HCT116 (cell line): Measurements from ENCODE around the gene GPX4. TPM values are rescaled to one million over a fixed set of nuclear protein-coding genes. Genes with fewer than 3 reads are reported as not detected.

ENCODE experiments used
- ATAC-seq: fragments of 200-7000 bp; cut with Tn5 transposase; 2 replicates; pipeline ENCODE4 v1.9.1; 2020; ENCODE audit warnings: mild to moderate bottlenecking, moderate library complexity
- BruUV-seq: library from RNA; stranded (reverse); fragments of 400-500 nt; replicated peaks from 2 replicates; lab custom pipeline; 2021; lab: Mats Ljungman, UMichigan
- CTCF ChIA-PET: fragments of 300-600 bp; sonication (Branson Sonifier 250); formaldehyde crosslinking; loops from one replicate; lab custom pipeline; 2021; ENCODE audit warnings: antibody characterized with exemption; lab: Charles Lee
- POLR2A ChIA-PET: fragments of 300-600, 350-600 bp; sonication (Branson Sonifier 250); formaldehyde crosslinking; loops from one replicate; lab custom pipeline; 2021; ENCODE audit warnings: antibody characterized with exemption; lab: Charles Lee
- RAD21 ChIA-PET, 2 experiments: fragments of 300-600 bp; sonication (Branson Sonifier 250); formaldehyde crosslinking; loops; one replicate each; lab custom pipeline; 2023; ENCODE audit warnings: low total read pairs in 2 of 2; ENCODE audit not compliant: uncharacterized antibody in 2 of 2, unreplicated experiment in 2 of 2, low non-redundant PET in 1 of 2; lab: Charles Lee
- DNase-seq: peaks from one replicate; pipeline ENCODE4 v3.0.0-alpha.2; 2010; ENCODE audit warnings: low read depth, low spot score
- H2AFZ ChIP-seq: fragments of 200-600 bp; shearing (Covaris generic), sonication (generic); 2 replicates; pipeline ENCODE4 v1.6.1; 2017; ENCODE audit warnings: low read depth, mixed run types, mixed read lengths, antibody characterized with exemption, low read length; ENCODE audit not compliant: poor library complexity, severe bottlenecking
- H3K27ac ChIP-seq: 2 replicates; pipeline ENCODE4 v1.5.1; 2012; ENCODE audit warnings: low read depth, low read length
- H3K27me3 ChIP-seq: fragments of 200-600 bp; sonication (generic); 2 replicates; pipeline ENCODE4 v1.6.1; 2016; ENCODE audit warnings: mixed run types, low read length, mixed read lengths; ENCODE audit not compliant: insufficient read depth
- H3K36me3 ChIP-seq, 2 experiments: fragments of 200-500 bp in 1 of 2; fragments of 200-600 bp in 1 of 2; sonication (Bioruptor generic) in 1 of 2; sonication (generic) in 1 of 2; 2 replicates each; pipeline versions ENCODE4 v1.5.1 to v1.6.1; 2014 to 2016; ENCODE audit warnings: low read length in 2 of 2, inconsistent platforms in 1 of 2, mixed read lengths in 1 of 2, mixed run types in 1 of 2; ENCODE audit not compliant: insufficient read depth in 2 of 2, control insufficient read depth in 1 of 2
- H3K4me1 ChIP-seq, 2 experiments: fragments of 200-600 bp in 1 of 2; sonication (generic) in 1 of 2; 2 replicates each; pipeline versions ENCODE4 v1.5.1 to v1.6.1; 2012 to 2017; ENCODE audit warnings: low read length in 2 of 2, inconsistent platforms in 1 of 2, mild to moderate bottlenecking in 1 of 2, mixed read lengths in 1 of 2, mixed run types in 1 of 2, moderate library complexity in 1 of 2; ENCODE audit not compliant: insufficient read depth in 2 of 2, control insufficient read depth in 1 of 2
- H3K4me2 ChIP-seq: fragments of 200-600 bp; sonication (generic); 2 replicates; pipeline ENCODE4 v1.6.1; 2017; ENCODE audit warnings: mixed run types, low read length, mixed read lengths
- H3K4me3 ChIP-seq, 2 experiments: fragments of 200-600 bp in 1 of 2; sonication (generic) in 1 of 2; replicated peaks in 1 of 2; 2 replicates each; pipeline ENCODE4 v1.5.1; 2011 to 2016; ENCODE audit warnings: low read length in 2 of 2, control low read depth in 1 of 2, low read depth in 1 of 2, mild to moderate bottlenecking in 1 of 2, mixed read lengths in 1 of 2, mixed run types in 1 of 2
- H3K79me2 ChIP-seq: fragments of 200-600 bp; sonication (generic); 2 replicates; pipeline ENCODE4 v1.6.1; 2017; ENCODE audit warnings: mild to moderate bottlenecking, mixed run types, low read length, moderate library complexity, mixed read lengths; ENCODE audit not compliant: insufficient read depth
- H3K9ac ChIP-seq: fragments of 200-600 bp; sonication (generic); 2 replicates; pipeline ENCODE4 v1.6.1; 2016; ENCODE audit warnings: low read length, mixed read lengths
- H3K9me2 ChIP-seq: fragments of 200-600 bp; sonication (generic), shearing (Covaris generic); 2 replicates; pipeline ENCODE4 v1.6.1; 2017; ENCODE audit warnings: mixed run types, mild to moderate bottlenecking, moderate library complexity; ENCODE audit not compliant: insufficient read depth
- H3K9me3 ChIP-seq, 2 experiments: fragments of 200-500 bp in 1 of 2; fragments of 200-600 bp in 1 of 2; sonication (Bioruptor generic) in 1 of 2; sonication (generic) in 1 of 2; 2 replicates each; pipeline ENCODE4 v1.6.1; 2014 to 2017; ENCODE audit warnings: low read length in 2 of 2, mixed read lengths in 2 of 2, inconsistent platforms in 1 of 2, low read depth in 1 of 2, mild to moderate bottlenecking in 1 of 2, mixed run types in 1 of 2, moderate library complexity in 1 of 2; ENCODE audit not compliant: control insufficient read depth in 1 of 2, insufficient read depth in 1 of 2
- H4K20me1 ChIP-seq: fragments of 200-600 bp; sonication (generic), shearing (Covaris generic); 2 replicates; pipeline ENCODE4 v1.6.1; 2017; ENCODE audit warnings: mixed run types, mild to moderate bottlenecking, moderate library complexity; ENCODE audit not compliant: insufficient read depth
- CBX3 ChIP-seq: IDR thresholded peaks from 2 replicates; pipeline ENCODE4 v1.6.1; 2012; ENCODE audit warnings: low read depth
- EGR1 ChIP-seq: IDR thresholded peaks from 2 replicates; pipeline ENCODE4 v1.6.1; 2012; ENCODE audit warnings: low read depth
- ELF1 ChIP-seq: IDR thresholded peaks from 2 replicates; pipeline ENCODE4 v1.6.1; 2012; ENCODE audit warnings: low read depth, borderline replicate concordance
- POLR2AphosphoS5 ChIP-seq: IDR thresholded peaks from 2 replicates; pipeline ENCODE4 v1.6.1; 2011; ENCODE audit warnings: mild to moderate bottlenecking, low read depth, low read length, moderate library complexity
- RAD21 ChIP-seq: IDR thresholded peaks from 2 replicates; pipeline ENCODE4 v1.6.1; 2012; ENCODE audit warnings: low read depth, mild to moderate bottlenecking
- SP1 ChIP-seq: IDR thresholded peaks from 2 replicates; pipeline ENCODE4 v1.6.1; 2012; ENCODE audit warnings: low read depth
- intact Hi-C: fragments of 100-400 bp; cut with micrococcal nuclease; formaldehyde crosslinking; loops from 2 replicates; pipeline ENCODE4 v1.10.0; 2022
- total RNA-seq: library from RNA; stranded (reverse); gene quantifications from one replicate; pipeline ENCODE4 v1.2.1, GENCODE V29; 2021; ENCODE audit not compliant: unreplicated experiment

The GPX4 gene
- total RNA-seq, 1 experiment from 2014 or later: 481 TPM

DNA sequence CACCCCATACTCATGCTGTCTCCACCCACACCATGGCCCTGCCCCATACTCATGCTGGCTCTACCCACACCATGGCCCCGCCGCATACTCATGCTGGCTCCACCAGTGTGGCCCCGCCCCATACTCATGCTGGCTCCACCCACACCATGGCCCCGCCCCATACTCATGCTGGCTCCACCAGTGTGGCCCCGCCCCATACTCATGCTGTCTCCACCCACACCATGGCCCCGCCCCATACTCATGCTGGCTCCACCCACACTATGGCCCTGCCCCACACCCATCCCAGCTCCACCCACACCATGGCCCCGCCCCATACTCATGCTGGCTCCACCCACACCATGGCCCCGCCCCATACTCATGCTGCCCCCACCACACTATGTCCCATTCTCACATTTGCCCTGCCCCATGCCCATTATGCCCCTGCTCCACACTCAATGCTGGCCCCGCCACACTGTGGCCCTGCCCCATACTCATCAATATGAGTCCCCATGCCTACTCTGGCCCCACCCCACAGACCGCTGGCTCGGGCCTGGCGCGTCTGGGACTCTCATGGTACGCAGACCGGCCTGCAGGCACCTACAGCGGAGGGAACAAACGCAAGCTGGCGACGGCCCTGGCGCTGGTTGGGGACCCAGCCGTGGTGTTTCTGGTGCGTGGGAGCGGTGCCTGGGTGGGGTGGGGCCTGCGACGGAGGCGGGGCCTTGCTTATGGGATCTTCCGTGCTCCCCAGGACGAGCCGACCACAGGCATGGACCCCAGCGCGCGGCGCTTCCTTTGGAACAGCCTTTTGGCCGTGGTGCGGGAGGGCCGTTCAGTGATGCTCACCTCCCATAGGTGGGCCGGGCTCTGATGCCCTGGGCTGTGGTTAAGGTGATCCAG is 40.5 kb upstream of the GPX4 start:
- Histone ChIP-seq H3K9me2 (no peaks in the 10 kb centered on the region), H2AFZ (no peak overlapping the region), H3K36me3 (no peaks in the 10 kb centered on the region), H3K79me2 (peaks cover 19% of the 10 kb centered on the region; the same call in 1 of the 2 replicates)
- RAD21 ChIA-PET: no interaction called here
- TF ChIP-seq RAD21: no peak
- peak; percentile 35; the same call in 1 of the 2 replicates for TF ChIP-seq POLR2AphosphoS5
- no peak for TF ChIP-seq ELF1
- no peak for TF ChIP-seq SP1
- TF ChIP-seq, all 23 proteins: peak for 1
- CTCF ChIA-PET: interaction anchor here (0.7 to 1.3 kb wide), 2 partner anchors 41 to 104 kb away, joined by 3 to 6 read pairs; partner anchors contain the start of gene GPX4
- peak overlapping the region; percentile 92 for H3K9ac ChIP-seq
- peak overlapping the region; percentile 94 for H3K4me2 ChIP-seq
- POLR2A ChIA-PET: interaction anchor here (1.1 to 1.4 kb wide), 3 partner anchors 8 to 41 kb away, joined by 3 to 4 read pairs (median 3); partner anchors contain the start of gene GPX4
- H3K9me3 ChIP-seq: no peaks in the 10 kb centered on the region
- DNase-seq (peak; percentile 78), ATAC-seq (0 out of 2 replicates have a peak, but pooled peaks have one; percentile 4)
- no peak overlapping the region for H3K4me3 ChIP-seq
- peaks cover 30 to 58% of the 10 kb centered on the region in 2 experiments for H3K4me1 ChIP-seq
- BruUV-seq: no TSS peak
- intact Hi-C loops: loop anchor here (5.0 kb wide), 1 partner anchor 39 kb away; the partner anchor contains the start of gene GPX4
- no peaks in the 10 kb centered on the region for H4K20me1 ChIP-seq
- no peaks in the 10 kb centered on the region for H3K27me3 ChIP-seq
- H3K27ac ChIP-seq: peak overlapping the region; percentile 100

- peak; percentile 50; the same call in 1 of the 2 replicates for TF ChIP-seq EGR1
- no peak for TF ChIP-seq CBX3
- no peak for TF ChIP-seq POLR2AphosphoS5
- TF ChIP-seq ELF1: no peak
- H2AFZ ChIP-seq: no peak overlapping the region
- ChIA-PET POLR2A (interaction anchor here (0.7 to 2.4 kb wide), 8 partner anchors 8 to 49 kb away, joined by 3 to 8 read pairs (median 4); partner anchors contain the start of gene ABCA7), CTCF (interaction anchor here (0.6 to 2.5 kb wide), 12 partner anchors 12 to 202 kb away, joined by 3 to 20 read pairs (median 4); partner anchors contain the start of genes ABCA7, ATP5F1D and GPX4), RAD21 (interaction anchor here in 1 of 2 experiments (1.0 kb wide), 1 partner anchor 37 kb away, joined by 3 read pairs; the partner anchor contains the start of gene CNN2)
- H3K9me3 ChIP-seq: no peaks in the 10 kb centered on the region
- H4K20me1 ChIP-seq: no peaks in the 10 kb centered on the region
- peaks cover 26% of the 10 kb centered on the region; the same call in 1 of the 2 replicates for H3K79me2 ChIP-seq
- H3K4me3 ChIP-seq: peak overlapping the region; percentile 64 to 78
- intact Hi-C loops: loop anchor here (5.0 kb wide), 1 partner anchor 38 kb away; the partner anchor contains the start of gene GPX4
- H3K27me3 ChIP-seq: no peaks in the 10 kb centered on the region
- DNase-seq (no peak), ATAC-seq (peak; percentile 41)
- H3K4me2 ChIP-seq: peak overlapping the region; percentile 94
- no peaks in the 10 kb centered on the region for H3K9me2 ChIP-seq
- peak overlapping the region; percentile 92 for H3K9ac ChIP-seq
- H3K36me3 ChIP-seq: 0 out of 4 replicates have a peak, but pooled peaks cover 0 to 3% of the 10 kb centered on the region in 2 experiments
- peak overlapping the region; percentile 100 for H3K27ac ChIP-seq
- BruUV-seq: no TSS peak
- H3K4me1 ChIP-seq: peaks cover 30 to 66% of the 10 kb centered on the region in 2 experiments
Observed at GRCh38 chr19:1063909-1064660, 39.7 kb upstream of the GPX4 start.
